Measurements from ENCODE around the gene GOPC.

GOPC gene

GRCh38 chr6:117512987-117513573, 89.2 kb downstream of the GOPC start:
- no peak for DNase-seq

- no peak for DNase-seq
Observed at GRCh38 chr6:117512056-117512828, 90.1 kb downstream of the GOPC start.

All from NCI-H1417 treated with DMSO at 0.1 percent for 48 hours (cell line).